Sciatic nerve (tissue), 2 donors: ENCODE results near the gene MFSD11. TPM values are rescaled to one million over a fixed set of nuclear protein-coding genes. Genes with fewer than 3 reads are reported as not detected.
A peak's percentile ranks its signal among the peaks of the same experiment; 100 is the strongest.
"Not testable (repeated sequence)": the region's sequence is repeated elsewhere in the genome, so short reads cannot be mapped to it uniquely, and the experiment has no call there.

Source experiments
- ATAC-seq: fragments of 200-7000 bp; cut with Tn5 transposase; one replicate; pipeline ENCODE4 v1.9.1; 2020; ENCODE audit warnings: mild to moderate bottlenecking, moderate library complexity
- DNase-seq: peaks from one replicate; pipeline ENCODE4 v3.0.0-alpha.2; 2020; ENCODE audit warnings: low spot score
- intact Hi-C: fragments of 100-400 bp; cut with DNase I; formaldehyde crosslinking; loops from one replicate; pipeline ENCODE4 v1.14.2; 2022
- total RNA-seq: library from RNA; stranded (reverse); fragmentation: NEBNext Ultra II Directional; extraction: Animal tissue kit (Norgen Biotek cat#: 25700); gene quantifications from one replicate; pipeline ENCODE4 v1.2.1, GENCODE V29; 2021
- donor health status: DM: no; HTN: no; CAD: no.
- donor health status: DM: no; HTN: no; CAD: no.

Gene MFSD11
- total RNA-seq, 1 donor from 2014 or later, result 30.3 TPM

DNA sequence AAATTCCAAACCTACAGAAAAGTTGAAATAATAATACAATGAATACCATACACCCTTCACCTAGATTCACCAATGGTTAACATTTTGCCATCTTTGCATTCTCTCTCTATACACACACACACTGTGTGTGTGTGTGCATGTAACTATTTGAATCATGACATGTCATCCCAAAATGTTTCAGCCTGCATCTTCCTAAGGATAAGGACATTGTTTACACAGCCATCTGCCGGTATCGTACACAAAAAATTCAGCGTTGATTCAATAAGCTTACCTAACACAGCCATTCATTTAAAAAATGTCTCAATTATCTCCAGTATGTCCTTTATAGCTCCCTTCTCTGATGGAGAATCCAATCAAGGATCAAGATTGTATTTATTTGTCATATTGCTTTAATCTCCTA is 31.1 kb upstream of the MFSD11 start:
- DNase-seq (no peak), ATAC-seq (no peak)
- intact Hi-C loops, result no loop called here

DNA sequence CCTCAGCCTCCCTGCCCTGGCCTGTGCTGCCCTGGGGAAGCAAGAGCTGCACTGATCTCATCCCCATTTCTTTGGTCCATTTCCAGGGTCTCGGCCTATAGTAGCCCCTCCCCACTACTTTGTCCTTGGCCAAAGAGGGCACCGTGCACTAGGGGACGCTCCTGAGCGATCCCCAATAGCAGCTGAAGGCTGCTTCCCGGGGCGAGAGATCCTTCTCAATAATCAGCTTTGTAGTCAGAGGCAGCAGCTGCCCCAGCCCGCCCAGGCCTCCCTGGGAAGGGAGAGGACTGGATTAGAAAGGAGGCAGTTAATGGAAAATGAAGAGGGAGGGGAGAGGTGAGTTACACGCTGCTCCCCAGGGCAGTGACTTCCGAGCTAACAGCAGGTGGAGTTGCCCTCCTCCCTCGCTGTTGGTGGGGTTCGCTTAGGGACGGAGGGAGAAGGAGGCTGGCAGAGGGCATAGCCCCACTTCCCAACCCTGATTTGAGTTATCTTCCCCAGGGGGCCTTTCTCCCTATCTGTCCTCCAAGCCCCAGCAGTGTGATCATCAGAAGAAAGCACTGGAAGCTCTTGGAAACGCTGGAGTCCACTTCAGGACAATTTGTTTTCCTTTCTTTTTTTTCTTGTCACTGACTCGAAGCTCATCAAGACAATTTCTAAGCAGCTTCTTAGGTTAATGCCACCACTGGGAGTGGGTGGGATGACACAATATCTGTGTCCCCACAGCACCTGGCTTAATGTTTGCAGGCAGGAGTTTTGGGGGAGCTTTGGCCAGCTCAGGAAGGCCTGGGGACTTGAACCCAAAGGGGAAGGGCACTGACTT is 29.7 kb upstream of the MFSD11 start:
- peak; percentile 28 for ATAC-seq
- no peak for DNase-seq
- intact Hi-C loops, result no loop called here

DNA sequence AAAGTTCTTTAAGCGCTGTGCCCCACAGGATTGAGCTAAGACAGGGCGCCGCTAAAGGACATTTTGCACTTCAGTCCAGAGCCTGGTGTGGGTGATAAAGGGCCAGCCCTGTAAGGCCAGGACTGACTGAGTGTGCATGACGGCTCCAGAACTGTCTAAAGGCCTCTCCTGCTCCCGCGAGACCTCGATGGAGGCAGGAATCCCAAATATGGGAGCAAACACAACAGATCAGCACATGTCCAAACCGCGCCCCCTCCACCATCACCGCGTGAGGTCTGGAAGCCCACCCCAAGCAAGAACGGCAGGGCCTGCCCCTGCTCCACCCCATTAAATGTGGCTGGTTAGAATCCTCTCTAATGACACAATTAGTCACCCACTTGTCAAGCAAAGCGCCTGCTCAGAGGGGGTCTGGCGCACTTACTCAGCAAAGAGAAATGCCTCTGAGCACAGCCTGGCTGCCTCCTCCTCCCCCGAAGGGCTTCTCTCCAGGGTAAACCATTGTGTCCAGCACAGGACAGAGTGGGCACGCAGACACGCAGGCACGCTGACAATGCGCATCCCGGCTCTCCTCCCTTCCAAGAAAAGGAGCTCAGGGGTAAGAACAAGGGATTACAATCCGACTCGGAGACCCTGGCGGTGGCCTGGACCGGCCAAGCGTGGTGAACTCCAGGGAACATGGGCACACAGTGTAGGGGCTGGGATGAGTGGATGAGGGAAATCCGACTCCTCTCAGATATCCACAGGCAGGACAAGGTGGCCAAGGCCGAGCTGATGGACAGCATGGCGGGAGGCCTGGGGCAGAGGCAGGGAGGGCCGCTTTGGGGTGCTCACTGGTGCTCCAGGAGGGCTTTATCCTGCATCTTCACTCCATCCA is 28.6 kb upstream of the MFSD11 start:
- peak; percentile 88 for DNase-seq
- ATAC-seq, result peak; percentile 85
- intact Hi-C loops, result no loop called here

DNA sequence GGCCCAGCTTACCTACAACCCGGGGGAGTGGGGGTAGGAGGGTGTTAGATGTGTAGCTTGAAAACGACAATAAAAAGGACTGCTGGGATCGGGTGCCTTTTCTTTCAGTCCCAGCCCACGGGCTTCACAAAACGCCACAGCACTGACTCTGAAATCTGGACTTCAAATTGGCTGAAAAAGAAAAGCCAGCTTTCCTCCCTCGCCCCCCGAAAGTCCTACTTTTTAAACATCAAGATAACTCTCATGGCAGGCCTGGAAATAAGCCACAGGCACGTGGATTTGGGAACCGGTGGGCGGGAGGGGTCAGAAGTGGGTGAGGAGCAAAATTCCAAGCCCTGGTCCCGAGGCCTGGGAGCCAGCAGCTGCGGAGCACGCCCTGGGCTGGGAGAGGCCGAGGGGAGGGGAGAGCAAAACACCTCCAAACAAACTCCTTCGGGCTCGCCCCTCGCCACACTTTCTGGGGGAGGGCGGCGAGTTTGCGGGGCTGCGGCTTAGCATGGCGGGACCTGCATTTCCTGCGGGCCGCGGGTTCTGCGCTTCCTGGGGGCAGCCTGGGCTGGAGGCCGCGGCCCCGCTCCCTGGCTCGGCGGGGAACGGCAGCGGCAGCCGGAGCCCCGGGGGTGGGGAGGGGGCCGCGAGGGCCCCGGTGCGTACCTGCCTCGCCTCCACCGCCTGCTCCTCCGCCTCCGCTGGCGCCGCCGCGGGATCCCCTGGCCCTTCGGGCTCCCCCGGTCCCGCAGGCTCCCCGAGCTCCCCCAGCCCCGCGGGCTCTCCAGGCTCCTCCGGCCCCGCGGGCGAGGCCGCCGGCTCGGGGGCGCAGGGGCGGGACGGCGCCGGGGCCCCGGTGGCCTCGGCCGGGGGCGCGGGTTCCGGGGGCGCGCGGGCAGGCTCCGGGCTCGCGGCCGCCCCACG is 27.7 kb upstream of the MFSD11 start:
- intact Hi-C loops, DNase-seq: not testable (repeated sequence)
- peak; percentile 63 for ATAC-seq

DNA sequence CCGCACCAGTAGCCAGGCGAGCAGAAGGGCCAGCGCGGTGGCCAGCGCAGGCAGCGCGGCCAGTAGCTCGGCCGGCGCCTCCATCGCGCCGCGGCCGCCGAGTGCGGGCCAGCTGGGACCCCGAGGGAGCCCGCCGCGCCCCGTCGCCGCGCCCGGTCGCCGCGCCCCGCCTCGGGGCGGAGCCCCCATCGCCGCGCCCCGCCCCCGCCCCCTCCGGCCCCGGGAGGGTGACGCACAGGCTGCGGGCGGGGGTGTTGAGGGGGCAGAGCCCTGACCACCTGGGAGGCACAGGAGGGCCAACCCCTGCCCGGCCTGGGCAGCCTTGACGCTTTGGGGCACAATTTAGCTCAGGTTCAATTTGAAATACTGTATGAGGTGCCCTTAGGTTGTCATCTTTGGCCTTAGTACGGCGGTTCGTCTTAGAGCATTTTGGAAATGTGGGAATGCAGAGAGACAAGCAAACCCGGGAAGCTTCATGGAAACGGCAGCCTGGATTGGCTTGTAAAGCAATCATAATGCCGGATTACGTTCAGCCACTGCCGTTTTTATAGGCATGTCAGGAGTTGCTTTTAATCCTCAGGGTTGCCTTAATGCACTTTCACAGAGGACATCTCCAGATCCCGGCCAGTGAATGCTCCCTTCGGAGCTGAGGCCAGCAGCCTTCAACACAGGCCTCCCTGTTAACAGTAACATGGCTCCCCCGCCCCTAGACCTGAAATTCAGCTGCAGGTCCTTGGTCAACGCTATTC is 26.9 kb upstream of the MFSD11 start, which contains the start of gene MXRA7:
TSS of gene MXRA7 (minus strand) at position 103 of the 749 bp plus-strand sequence. CDS start at position 84, 19 bp downstream.
- intact Hi-C loops, result no loop called here
- ATAC-seq, result peak; percentile 72
- peak; percentile 86 for DNase-seq

DNA sequence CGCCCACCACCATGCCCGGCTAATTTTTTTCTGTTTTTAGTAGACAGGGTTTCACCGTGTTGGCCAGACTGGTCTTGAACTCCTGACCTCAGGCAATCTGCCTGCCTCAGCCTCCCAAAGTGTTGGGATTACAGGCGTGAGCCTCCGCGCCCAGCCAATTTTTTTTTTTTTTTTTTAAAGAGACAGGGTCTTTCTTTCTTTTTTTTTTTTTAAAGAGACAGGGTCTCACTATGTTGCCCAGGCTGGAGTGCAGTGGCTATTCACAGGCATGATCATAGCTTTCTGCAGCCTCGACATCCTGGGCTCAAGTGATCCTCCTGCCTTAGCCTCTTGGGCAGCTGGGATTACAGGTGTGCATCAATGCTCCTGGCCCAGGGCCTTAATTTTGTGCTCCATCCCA is 25.6 kb upstream of the MFSD11 start:
- ATAC-seq, DNase-seq, intact Hi-C loops: not testable (repeated sequence)

DNA sequence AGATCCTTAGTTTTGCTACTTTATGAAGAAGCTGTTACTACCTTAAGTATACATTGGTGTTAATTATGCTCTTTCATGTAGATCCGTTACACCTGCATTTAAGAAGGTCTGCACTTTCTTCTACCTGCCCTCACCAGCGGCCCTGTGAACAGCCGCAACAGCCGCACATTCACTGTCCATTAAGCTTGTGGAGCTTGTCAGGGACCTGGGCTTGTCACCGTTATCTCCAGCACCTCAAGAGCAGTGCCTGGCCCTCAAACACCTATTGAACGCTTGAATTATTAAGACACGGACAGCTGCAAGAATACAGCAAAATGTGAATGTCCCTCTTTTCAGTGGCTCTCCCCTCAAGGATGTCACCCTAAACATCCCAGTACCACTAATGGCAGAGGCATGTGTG is 24.2 kb upstream of the MFSD11 start:
- DNase-seq (no peak), ATAC-seq (no peak)
- intact Hi-C loops, result no loop called here

DNA sequence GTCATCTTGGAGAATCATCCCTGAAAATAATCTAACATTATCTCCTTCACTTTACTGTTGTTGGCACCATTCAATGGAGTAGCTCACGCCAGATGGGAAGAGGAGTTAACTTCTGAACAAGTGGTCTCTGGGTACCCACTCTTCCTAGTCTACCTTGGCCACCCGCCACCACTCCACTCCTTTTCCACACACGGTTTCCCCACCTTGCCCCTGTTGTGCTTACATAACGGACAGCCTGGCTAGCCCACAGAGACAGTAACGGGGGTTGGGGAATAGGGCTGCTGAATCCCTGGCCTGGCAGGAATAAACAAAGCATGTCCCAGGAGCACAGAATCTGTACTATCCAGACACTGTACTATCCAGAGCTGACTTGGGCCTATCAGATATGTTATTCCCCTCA is 23.6 kb upstream of the MFSD11 start:
- intact Hi-C loops, result no loop called here
- DNase-seq (no peak), ATAC-seq (no peak)

DNA sequence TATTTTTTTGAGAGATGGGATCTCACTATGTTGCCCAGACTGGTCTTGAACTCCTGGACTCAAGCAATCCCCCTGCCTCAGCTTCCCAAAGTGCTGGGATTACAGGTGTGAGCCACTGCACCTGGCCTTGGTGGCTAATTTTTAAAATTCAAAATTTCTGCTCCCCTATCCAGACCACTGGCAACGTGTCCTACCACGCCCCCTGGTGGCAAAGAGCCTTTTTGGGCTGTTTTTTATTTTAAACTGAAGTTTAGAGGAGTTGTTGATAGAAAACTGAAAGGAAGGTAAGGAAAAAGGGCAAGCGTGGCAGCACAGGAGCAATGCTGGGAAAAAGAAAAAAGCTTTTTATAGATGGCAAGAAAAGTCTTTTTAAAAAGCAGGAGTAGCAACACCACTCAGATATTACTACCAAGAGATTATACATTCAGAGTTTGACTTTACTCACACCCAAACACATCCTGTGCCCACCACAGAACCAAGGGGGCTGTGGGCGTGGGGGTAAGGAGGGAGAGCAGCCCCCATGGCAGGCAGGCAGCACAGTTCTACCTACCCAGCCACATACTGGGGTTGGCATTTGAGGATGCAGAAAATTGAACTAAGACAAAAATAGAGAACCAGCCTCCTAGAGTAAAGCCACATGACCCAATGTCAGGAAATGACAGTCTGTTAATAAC is 23.0 kb upstream of the MFSD11 start:
- ATAC-seq (peak; percentile 38), DNase-seq (peak; percentile 91)
- intact Hi-C loops, result no loop called here

DNA sequence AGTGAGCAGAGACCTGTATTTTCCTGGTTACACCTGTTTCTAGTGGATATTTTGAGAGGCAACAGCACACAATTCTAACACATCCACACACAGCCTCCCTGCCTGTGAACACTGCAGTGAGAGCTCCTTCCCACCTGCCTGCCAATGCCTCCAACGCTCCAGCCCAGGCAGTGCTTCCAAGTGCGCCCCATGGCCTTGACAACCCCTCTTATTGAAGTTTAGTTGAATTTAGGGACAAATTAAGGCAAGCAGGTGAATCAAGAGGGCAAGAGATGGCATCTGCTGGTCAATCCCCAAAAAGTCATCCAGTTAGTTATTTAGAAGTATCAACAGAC is 22.5 kb upstream of the MFSD11 start:
- ATAC-seq (no peak), DNase-seq (peak; percentile 40)
- intact Hi-C loops, result no loop called here

DNA sequence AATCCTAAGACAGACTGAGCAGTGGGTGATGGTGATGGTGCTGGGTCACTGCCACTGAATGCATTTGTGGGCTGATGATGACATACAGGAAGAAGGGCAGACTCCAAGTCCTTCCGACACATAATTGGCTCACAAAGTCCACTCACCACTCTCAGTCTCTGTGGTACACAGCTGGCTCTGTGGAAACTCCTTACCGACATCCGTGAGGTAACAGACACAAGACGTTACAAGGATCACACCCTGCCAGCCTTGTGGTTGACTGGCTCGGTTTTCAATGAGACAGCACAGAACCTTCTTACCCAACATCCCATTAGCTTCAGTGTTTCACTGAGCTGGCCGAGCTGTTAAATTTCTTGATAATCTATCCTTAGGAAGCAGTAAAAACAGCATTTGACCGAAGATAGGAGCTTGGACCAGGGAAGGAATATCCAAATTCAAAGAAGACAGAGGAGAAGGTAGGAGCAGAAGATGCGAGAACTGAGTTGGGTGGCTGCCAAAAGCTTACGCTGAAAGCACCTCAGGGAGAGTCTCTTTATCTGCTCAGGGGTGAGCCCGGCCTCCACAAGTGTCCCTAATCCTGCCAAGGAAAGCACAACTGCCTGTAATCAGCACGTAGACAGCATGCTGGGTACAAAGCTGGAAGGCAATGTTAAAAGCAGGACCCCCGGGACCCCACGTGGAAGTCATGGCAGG is 21.6 kb upstream of the MFSD11 start:
- intact Hi-C loops, result no loop called here
- DNase-seq (no peak), ATAC-seq (peak; percentile 72)

DNA sequence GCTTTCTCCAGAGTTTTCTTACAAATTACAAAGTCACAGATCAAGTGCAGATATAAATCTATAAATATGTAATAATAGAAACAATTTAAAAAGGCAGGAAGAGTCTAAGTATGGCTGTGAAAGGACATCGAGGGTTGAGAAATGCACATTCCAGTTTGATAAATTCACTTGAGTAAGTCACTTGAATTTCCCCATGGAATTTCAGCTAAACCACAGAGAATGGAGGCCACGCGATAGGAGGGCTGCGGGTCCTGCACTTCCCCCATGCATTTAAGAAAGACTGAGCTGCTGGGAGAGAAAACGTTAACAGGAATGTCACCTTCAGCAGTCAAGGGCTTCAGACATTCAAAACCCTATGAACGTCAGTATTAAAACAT is 21.1 kb upstream of the MFSD11 start:
- intact Hi-C loops, result no loop called here
- DNase-seq (no peak), ATAC-seq (no peak)

DNA sequence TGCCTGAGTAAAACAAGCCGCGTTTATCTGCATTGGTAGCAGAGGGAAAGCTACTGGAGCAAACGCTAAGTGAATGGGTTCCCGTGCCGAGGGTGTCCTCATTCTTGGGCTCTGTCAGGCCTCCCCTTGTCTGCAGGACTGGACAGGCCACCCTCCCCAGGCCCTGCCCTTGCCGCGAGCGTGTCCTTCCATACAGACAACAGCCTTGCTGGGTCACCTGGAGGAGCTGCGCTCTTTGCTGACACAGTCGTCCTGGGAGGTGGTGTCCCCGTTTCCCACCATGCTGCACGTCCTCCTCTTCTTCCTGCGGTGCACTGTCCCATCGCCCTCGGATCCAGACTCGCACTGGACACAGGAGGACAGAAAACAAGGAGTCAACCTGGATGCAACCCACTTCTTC is 19.4 kb upstream of the MFSD11 start:
- DNase-seq, result no peak
- no peak for ATAC-seq
- intact Hi-C loops, result no loop called here

DNA sequence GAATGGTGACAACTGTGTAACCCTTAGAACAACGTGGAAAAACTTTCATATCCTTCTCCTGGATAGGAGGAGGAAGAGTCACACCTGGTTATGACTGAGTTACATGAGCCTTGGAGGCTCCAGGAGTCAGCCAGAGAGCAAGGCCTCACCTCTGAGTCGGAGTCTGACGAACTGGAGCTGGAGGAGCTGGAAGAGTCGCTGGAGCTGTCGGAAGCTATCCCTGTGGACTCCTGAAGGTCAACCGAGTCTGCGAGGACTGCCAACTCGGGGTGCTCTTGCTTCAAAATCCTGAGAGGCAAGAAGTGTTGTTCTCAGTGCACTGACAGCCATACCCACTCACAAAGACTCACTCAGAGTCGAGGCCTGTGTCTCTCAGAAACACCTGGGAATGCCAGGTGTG is 17.7 kb upstream of the MFSD11 start:
- DNase-seq (no peak), ATAC-seq (no peak)
- intact Hi-C loops, result no loop called here

DNA sequence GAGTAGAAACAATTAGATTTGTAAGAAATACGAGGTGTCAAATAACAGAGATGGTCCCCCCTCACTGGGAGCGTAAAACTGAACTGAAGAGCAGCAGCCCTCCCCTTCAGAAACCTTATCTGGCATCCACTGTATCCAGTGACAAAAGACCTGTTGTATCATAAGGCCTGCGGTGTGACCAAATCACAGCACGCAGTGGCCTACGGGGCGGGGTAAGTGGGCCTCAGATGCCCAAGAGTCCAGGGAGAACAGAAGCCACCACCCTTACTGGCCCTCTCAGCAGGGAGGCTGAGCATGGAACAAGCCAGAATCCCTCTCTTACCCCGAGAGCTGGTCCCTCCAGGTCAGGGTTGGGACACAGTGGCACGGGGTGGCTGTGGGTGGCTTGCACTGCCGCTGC is 17.0 kb upstream of the MFSD11 start:
- intact Hi-C loops, result no loop called here
- DNase-seq (no peak), ATAC-seq (no peak)

DNA sequence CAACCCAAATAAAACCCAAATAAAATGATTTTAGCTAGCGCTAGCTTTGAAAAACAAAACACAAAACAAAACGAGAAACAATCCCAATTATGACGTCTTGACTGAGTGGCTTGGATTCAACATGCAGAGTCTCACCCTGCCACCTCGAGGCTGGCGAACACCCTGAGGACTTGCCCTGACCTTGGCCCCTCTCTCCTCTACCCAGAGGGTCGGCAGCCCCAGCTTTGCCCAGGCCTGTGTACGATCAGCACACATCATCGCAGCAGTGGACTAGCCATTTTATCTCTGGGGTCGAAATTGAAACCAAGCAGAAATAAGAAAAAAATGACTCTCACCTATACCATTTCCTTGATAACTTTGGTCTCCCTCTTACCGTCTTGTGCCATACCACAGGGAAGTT is 16.5 kb upstream of the MFSD11 start:
- DNase-seq (no peak), ATAC-seq (no peak)
- intact Hi-C loops, result no loop called here

DNA sequence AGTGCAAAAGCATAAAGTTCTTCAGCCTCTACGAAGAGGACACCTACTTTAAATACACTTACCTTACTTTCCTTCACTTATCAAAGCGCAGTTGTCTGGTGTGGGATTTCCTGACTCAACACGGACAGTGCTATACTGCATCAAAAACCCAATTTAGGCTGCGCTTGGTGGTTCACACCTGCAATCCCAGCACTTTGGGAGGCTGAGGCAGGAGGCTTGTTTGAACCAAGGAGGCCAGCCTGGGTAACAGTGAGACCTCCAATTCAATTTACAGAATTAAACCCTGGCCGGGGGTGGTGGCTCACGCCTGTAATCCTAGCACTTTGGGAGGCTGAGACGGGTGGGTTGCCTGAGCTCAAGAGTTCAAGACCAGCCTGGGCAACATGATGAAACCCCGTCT is 15.6 kb upstream of the MFSD11 start:
- intact Hi-C loops, result no loop called here
- ATAC-seq (no peak), DNase-seq (no peak)
